WERI-Rb-1 (cell line): Measurements from ENCODE around the gene BHMT2.

Experiments
- DNase-seq: peaks from one replicate; pipeline ENCODE4 v3.0.0-alpha.2; 2020
- H3K27ac ChIP-seq: fragments of 250-450 bp; sonication (Bioruptor Pico); 2 replicates; pipeline ENCODE4 v1.5.1; 2020; ENCODE audit warnings: mild to moderate bottlenecking, moderate library complexity
- H3K27me3 ChIP-seq: fragments of 250-450 bp; sonication (Bioruptor Pico); 2 replicates; pipeline ENCODE4 v1.5.1; 2021; ENCODE audit warnings: mild to moderate bottlenecking, low read depth, moderate library complexity; ENCODE audit not compliant: insufficient read depth, severe bottlenecking
- H3K36me3 ChIP-seq: fragments of 250-450 bp; sonication (Bioruptor Pico); 2 replicates; pipeline ENCODE4 v1.5.1; 2020; ENCODE audit warnings: mild to moderate bottlenecking, moderate library complexity
- H3K4me3 ChIP-seq: 2 replicates; pipeline ENCODE4 v1.5.1; 2011; ENCODE audit warnings: low read depth, mild to moderate bottlenecking, control low read depth, low read length
- H3K9me3 ChIP-seq: fragments of 250-450 bp; sonication (Bioruptor Pico); 2 replicates; pipeline ENCODE4 v1.5.1; 2021; ENCODE audit warnings: mild to moderate bottlenecking, moderate library complexity; ENCODE audit not compliant: severe bottlenecking
- CTCF ChIP-seq: IDR thresholded peaks from 2 replicates; pipeline ENCODE4 v1.5.1; 2011; ENCODE audit warnings: low read depth, mild to moderate bottlenecking, control low read depth, inconsistent platforms, low read length

BHMT2 gene

GRCh38 chr5:79120221-79120620 lies 50.7 kb downstream of the BHMT2 start:
- Histone ChIP-seq H3K27ac (no peak overlapping the region), H3K4me3 (no peak overlapping the region), H3K36me3 (no peaks in the 10 kb centered on the region), H3K9me3 (no peaks in the 10 kb centered on the region), H3K27me3 (no peaks in the 10 kb centered on the region)
- no peak for TF ChIP-seq CTCF
- no peak for DNase-seq

GRCh38 chr5:79122973-79123372 lies 53.4 kb downstream of the BHMT2 start:
- no peaks in the 10 kb centered on the region for H3K9me3 ChIP-seq
- no peak for TF ChIP-seq CTCF
- no peak overlapping the region for H3K4me3 ChIP-seq
- no peaks in the 10 kb centered on the region for H3K36me3 ChIP-seq
- no peak overlapping the region for H3K27ac ChIP-seq
- DNase-seq: no peak
- no peaks in the 10 kb centered on the region for H3K27me3 ChIP-seq

- TF ChIP-seq CTCF: no peak
- no peak for DNase-seq
- Histone ChIP-seq H3K27ac (no peak overlapping the region), H3K4me3 (no peak overlapping the region), H3K36me3 (no peaks in the 10 kb centered on the region), H3K9me3 (no peaks in the 10 kb centered on the region), H3K27me3 (no peaks in the 10 kb centered on the region)
These were observed 55.0 kb downstream of the BHMT2 start for GRCh38 chr5:79124607-79125006.

- peak; percentile 22 for DNase-seq
- Histone ChIP-seq H3K27me3 (no peaks in the 10 kb centered on the region), H3K4me3 (no peak overlapping the region), H3K27ac (peak overlapping the region; percentile 37; the same call in 1 of the 2 replicates), H3K36me3 (no peaks in the 10 kb centered on the region), H3K9me3 (no peaks in the 10 kb centered on the region)
- no peak for TF ChIP-seq CTCF
These were observed 61.2 kb downstream of the BHMT2 start for GRCh38 chr5:79130781-79131180.

- TF ChIP-seq CTCF: no peak
- no peaks in the 10 kb centered on the region for H3K27me3 ChIP-seq
- H3K9me3 ChIP-seq: no peaks in the 10 kb centered on the region
- H3K27ac ChIP-seq: peak overlapping the region; percentile 84
- H3K4me3 ChIP-seq: peak overlapping the region; percentile 24
- no peaks in the 10 kb centered on the region for H3K36me3 ChIP-seq
- DNase-seq: no peak
These were observed 63.6 kb downstream of the BHMT2 start for GRCh38 chr5:79133121-79133656.

- Histone ChIP-seq H3K27ac (peak overlapping the region; percentile 84), H3K27me3 (no peaks in the 10 kb centered on the region), H3K4me3 (peak overlapping the region; percentile 24), H3K36me3 (no peaks in the 10 kb centered on the region), H3K9me3 (no peaks in the 10 kb centered on the region)
- DNase-seq: peak; percentile 81
- peak; percentile 70 for TF ChIP-seq CTCF
These were observed 64.3 kb downstream of the BHMT2 start for GRCh38 chr5:79133657-79134451.
